Activated CD4-positive, alpha-beta T cell treated with anti-CD3 and anti-CD28 coated beads for 1 hour (primary cell): ENCODE measurements around the gene WNK4.
"Not testable (repeated sequence)": the region's sequence is repeated elsewhere in the genome, so short reads cannot be mapped to it uniquely, and the experiment has no call there.

ENCODE experiments used
- DNase-seq: peaks from one replicate; pipeline ENCODE4 v3.0.0-alpha.2; 2020

Gene WNK4

GRCh38 chr17:42779936-42780850, at the start of gene WNK4:
WNK4 (plus strand) TSS chr17:42780610; CDS start chr17:42780699, 89 bp downstream.
- no peak for DNase-seq

DNA sequence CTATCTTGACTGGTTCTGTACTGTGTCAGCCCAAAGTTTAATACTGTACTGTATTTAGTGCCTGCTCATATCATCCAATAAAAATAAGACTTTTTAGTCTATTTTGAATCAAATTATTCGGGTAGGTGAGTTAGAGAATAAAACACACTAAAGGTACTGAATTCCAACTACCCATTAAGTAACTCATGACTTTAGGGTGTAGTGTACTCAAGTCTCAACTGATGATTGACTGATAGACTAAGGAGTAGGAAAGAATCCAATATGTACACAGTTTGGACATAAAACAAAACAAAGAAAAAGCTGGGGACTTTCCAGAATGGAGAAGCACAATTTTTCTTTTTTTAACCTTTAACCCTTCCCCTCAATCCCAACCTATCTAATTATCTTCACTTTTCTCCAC, 39.7 kb upstream of the WNK4 start:
- DNase-seq = no peak

GRCh38 chr17:42742916-42743315, 37.5 kb upstream of the WNK4 start:
- not testable (repeated sequence) for DNase-seq

DNA sequence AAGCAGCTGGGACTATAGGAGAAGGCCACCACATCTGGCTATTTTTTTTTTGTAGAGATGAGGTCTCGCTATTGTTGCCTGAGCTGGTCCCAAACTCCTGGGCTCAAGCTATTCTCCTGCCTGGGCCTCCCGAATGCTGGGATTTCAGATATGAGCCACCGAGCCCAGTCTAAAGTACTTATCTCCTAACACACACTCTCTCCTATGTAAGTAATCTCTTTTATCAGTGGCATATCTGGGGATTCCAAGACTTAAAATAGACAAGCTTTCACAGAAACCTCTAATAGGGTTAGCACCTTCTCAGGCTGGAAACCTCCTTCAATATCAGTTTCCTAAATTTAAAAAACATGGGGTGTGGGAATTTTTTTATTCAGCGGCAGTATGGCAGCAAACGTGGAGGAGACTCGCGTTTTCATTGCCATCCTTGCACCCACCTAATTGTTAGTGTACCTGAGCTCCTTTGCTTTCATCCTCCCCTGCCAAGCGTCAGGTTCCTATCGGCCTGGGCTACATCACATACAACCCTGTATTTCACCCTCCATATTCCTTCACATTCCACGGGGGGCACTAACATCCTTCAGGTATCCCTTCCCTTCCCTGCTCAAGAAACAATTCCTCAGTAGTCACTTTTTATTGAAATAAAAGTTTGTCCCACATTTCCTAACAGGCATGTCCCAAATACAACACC, 36.7 kb upstream of the WNK4 start:
- no peak for DNase-seq

DNA sequence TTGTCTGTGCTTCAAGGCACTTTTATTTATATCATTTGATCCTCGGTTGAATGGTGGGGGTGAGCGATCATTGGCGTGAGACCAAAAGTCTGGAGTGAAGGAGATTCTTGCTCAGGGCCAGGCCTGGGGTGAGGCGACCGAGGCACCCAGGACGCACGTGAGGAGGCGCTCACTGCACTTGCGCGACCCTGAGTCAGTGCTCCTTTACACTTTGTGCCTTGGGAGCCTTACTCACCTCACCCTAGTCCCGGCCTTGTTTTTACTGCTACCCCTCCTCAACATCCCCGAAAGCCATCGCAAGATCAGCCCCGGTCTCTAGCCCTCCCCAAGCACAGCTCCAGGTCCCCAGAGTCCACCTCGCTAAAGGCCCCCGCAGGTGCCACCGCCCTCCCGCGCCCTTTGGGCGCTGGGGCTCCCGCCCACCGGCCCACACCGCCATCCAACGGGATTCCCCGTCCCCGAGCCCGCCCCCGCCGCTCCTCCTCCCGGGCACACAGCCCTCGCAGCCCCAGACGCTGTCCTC, 36.1 kb upstream of the WNK4 start:
- DNase-seq = peak; percentile 34

DNA sequence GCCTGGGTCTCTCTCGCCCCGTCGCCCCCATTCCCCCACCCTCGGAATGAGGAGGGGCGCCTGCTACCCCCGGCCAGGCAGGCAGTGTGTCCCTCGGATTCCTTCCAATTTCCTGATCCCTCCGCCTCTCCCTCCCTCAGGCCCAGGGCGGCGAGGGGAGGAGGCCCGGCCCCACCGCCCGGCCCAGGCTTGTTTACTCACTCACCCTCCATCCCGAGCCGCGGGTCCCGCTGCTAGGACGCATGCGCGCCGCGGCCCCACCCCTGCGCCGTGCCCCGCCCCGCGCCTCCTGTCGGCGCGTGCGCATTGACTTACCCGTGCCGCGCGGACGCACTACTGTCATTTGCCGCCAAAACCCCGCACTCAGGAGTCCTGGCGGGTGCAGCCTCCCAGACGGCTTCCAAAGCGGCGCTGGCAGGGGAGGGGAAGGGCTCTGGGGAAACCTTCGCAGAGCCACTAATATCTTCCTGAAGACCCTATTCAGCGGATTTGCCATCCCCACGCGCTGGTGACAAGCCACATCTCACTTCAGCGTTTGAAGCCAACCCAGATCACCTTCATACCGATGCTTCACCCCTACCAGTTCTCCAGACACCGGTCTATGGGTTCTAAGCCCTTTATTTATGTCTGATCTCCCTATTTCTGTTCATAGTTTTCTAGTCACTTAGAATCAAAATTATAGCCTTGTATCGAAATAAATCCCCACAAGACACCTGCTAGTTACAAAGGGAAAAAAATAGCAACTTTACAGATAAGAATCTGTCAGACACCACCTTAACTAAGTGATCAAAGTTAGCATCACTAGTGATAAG, 35.4 kb upstream of the WNK4 start, which contains the start of gene EZH1:
Gene EZH1 (minus strand): TSS at position 235 of the 812 bp plus-strand sequence. CDS start 16,099 bp downstream, outside the sequence.
- DNase-seq = peak; percentile 89

DNA sequence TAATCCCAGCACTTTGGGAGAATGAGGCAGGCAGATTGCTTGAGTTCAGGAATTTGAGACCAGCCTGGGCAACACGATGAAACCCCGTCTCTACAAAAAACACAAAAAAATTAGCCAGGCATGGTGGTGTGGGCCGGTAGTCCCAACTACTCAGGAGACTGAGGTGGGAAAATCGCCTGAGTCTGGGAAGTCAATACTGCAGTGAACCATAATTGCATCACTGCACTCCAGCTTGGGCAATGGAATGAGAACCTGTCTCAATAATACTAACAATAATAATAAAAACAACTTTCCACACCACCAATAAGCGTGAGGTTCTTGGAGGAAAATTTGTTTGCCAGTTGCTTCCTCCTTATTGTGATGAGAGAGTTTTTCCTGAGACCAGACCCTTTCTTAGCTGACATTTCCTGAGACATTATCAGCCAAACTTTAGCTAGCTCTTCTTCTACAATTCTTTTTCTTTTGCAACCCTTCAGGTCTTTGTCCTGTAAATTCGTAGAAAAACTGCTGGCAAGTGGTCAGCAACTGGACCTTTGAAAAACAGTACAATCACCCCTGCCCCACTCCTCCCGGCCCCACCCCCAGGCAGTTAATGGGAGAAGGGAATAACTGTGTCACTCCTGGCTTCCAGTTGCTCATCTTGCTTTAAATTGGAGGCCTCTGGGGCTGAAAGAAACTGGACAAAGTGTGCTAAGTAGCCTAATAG, 32.1 kb upstream of the WNK4 start:
- DNase-seq = no peak

- no peak for DNase-seq
These were observed 31.3 kb upstream of the WNK4 start for GRCh38 chr17:42748908-42749798.

DNA sequence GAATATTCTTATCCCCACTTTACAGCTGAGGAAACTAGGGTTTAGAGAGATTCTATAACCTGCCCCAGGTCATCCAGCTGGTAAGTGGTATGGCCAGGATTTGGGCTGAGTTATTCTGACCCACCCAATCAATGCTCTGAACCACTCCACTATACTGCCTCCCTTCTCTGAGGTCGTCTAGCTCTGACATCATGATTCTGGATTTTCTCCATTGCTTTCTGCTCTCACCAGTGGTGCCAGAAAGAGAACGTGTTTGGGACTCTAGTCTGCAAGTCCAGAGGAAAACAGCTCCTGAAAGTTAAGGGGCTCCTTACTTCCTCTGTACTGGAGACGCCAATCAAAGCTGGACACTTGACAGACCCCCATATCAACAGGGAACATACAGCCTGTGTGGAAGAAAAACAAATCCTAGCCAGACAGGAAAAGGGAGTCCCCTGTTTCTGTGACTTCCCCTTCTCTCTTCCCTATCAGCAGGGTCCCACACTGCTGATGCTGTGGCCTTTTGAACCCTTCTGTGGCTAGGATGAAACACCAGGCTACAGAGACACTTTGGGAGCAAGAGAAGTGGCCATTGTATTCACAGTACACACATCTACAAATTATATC, 29.6 kb upstream of the WNK4 start:
- no peak for DNase-seq

- no peak for DNase-seq
These were observed 28.8 kb upstream of the WNK4 start for GRCh38 chr17:42751628-42752027.

GRCh38 chr17:42754782-42755181, 25.6 kb upstream of the WNK4 start:
- DNase-seq = no peak

GRCh38 chr17:42759982-42760651, 20.3 kb upstream of the WNK4 start:
- DNase-seq = no peak

DNA sequence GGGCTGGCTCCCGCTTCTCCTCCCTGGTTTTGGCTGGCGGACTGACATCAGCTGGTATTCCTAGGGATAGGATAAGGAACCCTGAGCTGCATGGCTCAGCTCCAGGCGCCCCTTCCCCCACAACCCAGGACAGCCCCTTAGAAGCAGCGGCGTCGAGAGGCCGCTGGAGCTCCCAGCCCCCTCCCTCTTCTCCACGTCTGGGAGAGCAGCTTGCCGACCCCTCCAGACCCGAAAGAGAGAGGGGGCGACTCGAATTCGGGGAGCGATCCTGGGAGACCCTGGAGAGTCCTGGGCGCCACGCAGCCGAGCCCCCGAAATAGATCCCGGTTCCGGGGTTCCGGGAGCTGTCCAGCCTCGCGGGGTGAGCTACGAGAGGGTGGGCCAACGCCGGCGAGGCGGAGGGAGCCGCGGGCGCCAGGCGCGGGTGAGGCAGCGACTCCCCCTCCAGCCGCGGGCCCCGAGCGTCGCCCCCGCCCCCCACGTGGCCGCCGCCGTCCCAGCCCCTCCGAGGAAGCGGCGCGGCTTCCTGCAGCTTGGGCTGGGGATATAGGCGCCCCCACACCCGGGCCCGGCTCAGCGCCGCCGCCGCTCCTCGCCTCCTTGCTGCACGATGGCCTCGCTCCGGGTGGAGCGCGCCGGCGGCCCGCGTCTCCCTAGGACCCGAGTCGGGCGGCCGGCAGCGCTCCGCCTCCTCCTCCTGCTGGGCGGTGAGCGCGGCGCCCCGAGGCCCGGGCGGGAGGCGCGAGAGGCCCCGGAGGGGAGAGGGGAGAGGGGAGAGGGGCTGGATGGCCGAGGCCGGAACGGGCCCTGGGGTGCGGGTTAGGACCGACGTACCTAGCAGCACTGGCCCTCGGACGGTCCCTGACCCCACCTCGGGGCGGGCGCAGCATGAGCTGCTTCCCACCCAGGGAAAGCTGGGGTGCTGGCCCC, 19.5 kb upstream of the WNK4 start, which contains the start of gene RAMP2:
Gene RAMP2 (plus strand): TSS at position 576 of the 930 bp plus-strand sequence. CDS start 35 bp downstream, at position 611.
- DNase-seq = no peak

GRCh38 chr17:42761638-42762037, 18.8 kb upstream of the WNK4 start:
- DNase-seq = no peak

DNA sequence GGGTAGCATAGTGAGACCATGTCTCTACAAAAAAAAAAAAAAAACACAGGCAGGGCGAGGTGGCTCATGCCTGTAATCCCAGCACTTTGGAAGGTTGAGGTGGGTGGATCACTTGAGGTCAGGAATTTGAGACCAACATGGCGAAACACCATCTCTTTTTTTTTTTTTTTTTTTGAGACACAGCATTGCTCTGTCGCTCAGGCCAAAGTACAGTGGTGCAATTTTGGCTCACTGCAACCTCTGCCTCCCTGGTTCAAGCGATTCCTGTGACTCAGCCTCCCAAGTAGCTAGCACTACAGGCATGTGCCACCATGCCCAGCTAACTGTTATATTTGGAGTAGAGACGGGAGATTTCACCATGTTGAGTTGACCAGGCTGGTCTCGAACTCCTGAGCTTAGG, 14.3 kb upstream of the WNK4 start:
- no peak for DNase-seq

DNA sequence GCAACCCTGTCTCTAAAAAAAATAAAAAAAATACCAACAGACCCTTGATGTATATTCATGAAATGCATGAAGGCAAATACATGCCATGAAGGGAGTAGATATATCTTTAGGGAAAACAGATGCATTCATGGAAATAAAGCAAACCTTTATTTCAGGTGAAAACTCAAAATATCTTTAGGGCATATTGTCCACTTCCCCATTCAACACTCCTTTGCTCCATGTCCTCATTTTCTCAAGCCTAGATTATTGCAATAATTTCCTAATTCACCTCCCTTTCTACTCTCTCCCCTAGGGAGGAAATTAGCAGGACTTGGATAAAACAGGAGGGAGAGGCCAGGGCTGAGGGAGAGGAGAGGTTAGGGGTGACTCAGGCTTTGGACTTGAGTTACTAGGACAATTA, 12.9 kb upstream of the WNK4 start:
- DNase-seq = no peak

GRCh38 chr17:42768006-42768405, 12.4 kb upstream of the WNK4 start:
- not testable (repeated sequence) for DNase-seq

DNA sequence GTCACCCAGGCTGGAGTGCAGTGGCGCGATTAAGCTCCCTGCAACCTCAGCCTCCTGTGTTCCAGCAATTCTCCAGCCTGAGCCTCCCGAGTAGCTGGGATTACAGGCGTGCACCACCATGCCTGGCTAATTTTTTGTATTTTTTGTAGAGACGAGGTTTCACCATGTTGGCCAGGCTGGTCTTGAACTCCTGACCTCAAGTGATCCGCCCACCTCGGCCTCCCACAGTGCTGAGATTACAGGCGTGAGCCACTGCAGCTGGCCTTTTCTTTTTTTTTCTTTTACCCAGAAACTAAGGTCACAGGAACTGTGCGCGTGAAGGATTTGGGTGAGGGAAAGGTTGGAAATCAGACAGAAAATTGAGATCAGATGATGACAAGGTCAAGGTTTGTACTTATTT, 10.4 kb upstream of the WNK4 start:
- DNase-seq = not testable (repeated sequence)

GRCh38 chr17:42772945-42773289, 7.5 kb upstream of the WNK4 start:
- DNase-seq = no peak
